HepG2 (cell line): ENCODE results near the gene PRM2. TPM values are rescaled to one million over a fixed set of nuclear protein-coding genes. Genes with fewer than 3 reads are reported as not detected.
A peak's percentile ranks its signal among the peaks of the same experiment; 100 is the strongest.

Source experiments
- ADNP ChIP-seq: sonication (generic); formaldehyde crosslinking; IDR thresholded peaks from 2 replicates; pipeline ENCODE4 v1.4.0; 2020; ENCODE audit warnings: missing genetic modification reagents
- ARID3A ChIP-seq: IDR thresholded peaks from 2 replicates; pipeline ENCODE4 v1.6.1; 2012; ENCODE audit warnings: low read depth, low read length, improper control_type of control experiment
- DR1 ChIP-seq: sonication (generic); formaldehyde crosslinking; IDR thresholded peaks from 2 replicates; pipeline ENCODE4 v1.8.0; 2021; ENCODE audit warnings: mild to moderate bottlenecking, missing genetic modification reagents, inconsistent platforms
- ETS1 ChIP-seq: sonication (generic); formaldehyde crosslinking; IDR thresholded peaks from 2 replicates; pipeline ENCODE4 v1.4.0; 2020; ENCODE audit warnings: missing genetic modification reagents
- NCOA2 ChIP-seq: sonication (generic); formaldehyde crosslinking; IDR thresholded peaks from 2 replicates; pipeline ENCODE4 v1.8.0; 2022; ENCODE audit warnings: inconsistent platforms
- PAX8 ChIP-seq: sonication (generic); formaldehyde crosslinking; IDR thresholded peaks from 2 replicates; pipeline ENCODE4 v1.8.0; 2022; ENCODE audit warnings: mild to moderate bottlenecking, missing genetic modification reagents, borderline replicate concordance
- POGK ChIP-seq: sonication (generic); formaldehyde crosslinking; conservative IDR thresholded peaks from 2 replicates; pipeline ENCODE4 v1.8.0; 2022; ENCODE audit warnings: mild to moderate bottlenecking, moderate library complexity, missing genetic modification reagents
- SALL2 ChIP-seq: sonication (generic); formaldehyde crosslinking; IDR thresholded peaks from 2 replicates; pipeline ENCODE4 v1.8.1; 2023; ENCODE audit warnings: mild to moderate bottlenecking, missing genetic modification reagents, inconsistent platforms
- SETDB1 ChIP-seq: sonication (generic); formaldehyde crosslinking; IDR thresholded peaks from 2 replicates; pipeline ENCODE4 v1.5.1; 2020; ENCODE audit warnings: missing genetic modification reagents, mild to moderate bottlenecking, borderline replicate concordance
- TERF1 ChIP-seq: sonication (generic); formaldehyde crosslinking; IDR thresholded peaks from 2 replicates; pipeline ENCODE4 v1.8.0; 2022; ENCODE audit warnings: mild to moderate bottlenecking, missing genetic modification reagents, moderate library complexity
- USF2 ChIP-seq, 2 experiments: sonication (generic) in 1 of 2; formaldehyde crosslinking in 1 of 2; IDR thresholded peaks; 2 replicates each; pipeline versions ENCODE4 v1.5.1 to v1.6.1; 2011 to 2020; ENCODE audit warnings: borderline replicate concordance in 1 of 2, low read depth in 1 of 2, low read length in 1 of 2, mild to moderate bottlenecking in 1 of 2, missing genetic modification reagents in 1 of 2, moderate library complexity in 1 of 2
- ZNF350 ChIP-seq: sonication (generic); formaldehyde crosslinking; IDR thresholded peaks from 2 replicates; pipeline ENCODE4 v1.4.0; 2020; ENCODE audit warnings: mild to moderate bottlenecking, low read depth, missing genetic modification reagents, borderline replicate concordance
- ZNF510 ChIP-seq: sonication (generic); formaldehyde crosslinking; IDR thresholded peaks from 2 replicates; pipeline ENCODE4 v1.4.0; 2020; ENCODE audit warnings: low read depth, mild to moderate bottlenecking, missing genetic modification reagents
- ZNF563 ChIP-seq: sonication (generic); formaldehyde crosslinking; IDR thresholded peaks from 2 replicates; pipeline ENCODE4 v1.8.0; 2022; ENCODE audit warnings: mild to moderate bottlenecking, moderate library complexity, missing genetic modification reagents
- ZNF770 ChIP-seq: sonication (generic); formaldehyde crosslinking; IDR thresholded peaks from 2 replicates; pipeline ENCODE4 v1.5.0; 2020; ENCODE audit warnings: mild to moderate bottlenecking, missing genetic modification reagents
- ZSCAN9 ChIP-seq: IDR thresholded peaks from 2 replicates; pipeline ENCODE4 v1.6.1; 2016; ENCODE audit warnings: borderline replicate concordance
- polyA plus RNA-seq, 8 experiments: library from polyadenylated mRNA; depleted of rRNA in 3 of 8; stranded (reverse) in 7 of 8; unstranded in 1 of 8; fragments of >200 nt; fragmentation: Illumina TruSeq in 4 of 8; extraction: Trizol in 4 of 8; gene quantifications; 2 replicates each; pipeline versions ENCODE4 v1.2.1 to v1.2.3, GENCODE V29; 2011 to 2016; ENCODE audit warnings: low read depth in 4 of 8, missing spikeins in 1 of 8, mixed read lengths in 1 of 8; ENCODE audit not compliant: insufficient read depth in 1 of 8
- total RNA-seq, 5 experiments: library from RNA; depleted of rRNA; stranded (reverse); fragments of >200 nt; fragmentation: Illumina TruSeq; extraction: Trizol; gene quantifications; 2 replicates each; pipeline ENCODE4 v1.2.3, GENCODE V29; 2016; ENCODE audit warnings: low read depth in 1 of 5

The PRM2 gene
- total and polyA plus RNA-seq, 2 of the 13 experiments (the other 11 are each of a cell fraction or from before 2014, with no cell fraction given) = 0.54 TPM; not detected in 1

GRCh38 chr16:11306997-11307638 is 30.8 kb upstream of the PRM2 start (continued):
- no peak for TF ChIP-seq ZNF563 (CRISPR knock-in tag)
- TF ChIP-seq SETDB1 (CRISPR knock-in tag) = no peak
- TF ChIP-seq ZSCAN9 = peak; percentile 78; the same call in 1 of the 2 replicates
- TF ChIP-seq ZNF350 (CRISPR knock-in tag) = no peak
- TF ChIP-seq POGK (CRISPR knock-in tag) = 0 out of 2 replicates have a peak, but pooled peaks have one; percentile 29
- TF ChIP-seq DR1 (CRISPR knock-in tag) = no peak
- TF ChIP-seq ZNF770 (CRISPR knock-in tag) = peak; percentile 76
- no peak for TF ChIP-seq PAX8 (CRISPR knock-in tag)
- TF ChIP-seq ETS1 = no peak
- TF ChIP-seq USF2 (IDR thresholded peaks at IDR 0.05; ENCODE audit: low read depth, low read length) = no peak
- no peak for TF ChIP-seq USF2 (CRISPR knock-in tag; IDR thresholded peaks at IDR 0.05; ENCODE audit: borderline replicate concordance)
- TF ChIP-seq ZNF510 (CRISPR knock-in tag) = no peak
- no peak for TF ChIP-seq TERF1 (CRISPR knock-in tag)
- peak; percentile 74 for TF ChIP-seq ADNP (CRISPR knock-in tag)
- peak; percentile 77; the same call in 1 of the 2 replicates for TF ChIP-seq ARID3A
- peak; percentile 84 for TF ChIP-seq NCOA2 (CRISPR knock-in tag)
- 0 out of 2 replicates have a peak, but pooled peaks have one; percentile 51 for TF ChIP-seq SALL2
